Eye (tissue), 1 donor: ENCODE data around the gene CEP128.

Experiments used
- DNase-seq: peaks from one replicate; pipeline ENCODE4 v3.0.0-alpha.2; 2015

The CEP128 gene

DNA sequence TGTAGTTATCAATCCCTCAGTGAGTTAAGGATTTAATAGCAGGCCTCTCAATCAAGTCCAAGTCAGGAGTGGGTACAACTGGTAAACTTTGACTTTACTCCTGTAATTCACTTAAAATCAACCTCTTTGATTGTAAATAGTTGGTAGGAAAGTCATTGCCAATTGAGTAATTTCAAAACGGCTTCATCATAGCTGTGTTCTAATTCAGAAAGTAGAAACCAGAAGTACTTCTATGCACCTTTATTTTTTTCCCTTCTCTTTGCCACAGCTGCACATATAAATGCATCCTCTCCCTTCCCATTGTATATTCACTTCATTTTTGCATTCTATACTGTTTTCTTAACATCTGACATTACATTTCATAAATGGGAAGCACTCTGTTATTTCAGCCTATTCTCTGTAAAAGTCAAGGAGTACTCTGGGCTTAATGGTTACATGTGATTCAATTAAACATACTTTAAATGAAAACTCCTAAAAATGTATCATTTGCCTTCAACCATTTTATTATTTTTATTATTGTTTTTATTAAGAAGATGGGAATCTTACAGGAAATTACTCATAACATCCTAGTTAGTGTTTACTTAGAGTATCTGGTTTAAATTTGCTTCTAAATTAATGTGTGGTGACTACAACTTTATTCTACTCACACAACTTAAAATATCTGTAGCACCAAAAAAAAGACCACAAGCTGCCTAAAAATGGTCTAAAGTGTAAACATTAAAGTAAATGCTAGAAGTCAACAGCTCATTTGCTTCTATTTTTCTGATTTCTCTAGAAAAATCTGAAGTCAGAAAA lies 171.2 kb downstream of the CEP128 start:
- DNase-seq = no peak

DNA sequence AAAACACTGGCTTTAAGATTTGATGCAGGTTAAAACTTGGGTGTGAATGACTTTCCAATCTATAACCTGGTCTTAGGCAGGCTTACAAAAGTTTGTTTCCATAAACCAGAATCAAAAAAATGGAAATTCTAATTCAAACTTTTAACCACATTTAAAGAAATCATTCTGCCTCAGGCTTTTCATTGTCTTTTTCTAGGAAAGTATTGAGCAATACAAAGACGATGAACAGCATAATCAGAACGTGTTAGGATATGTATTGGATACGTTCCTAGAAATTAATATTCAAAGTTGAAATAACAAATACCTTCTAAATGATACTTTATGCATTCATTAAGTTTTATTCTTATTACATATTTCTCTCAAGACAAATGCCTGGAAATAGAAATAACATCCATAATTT lies 172.9 kb downstream of the CEP128 start:
- no peak for DNase-seq

DNA sequence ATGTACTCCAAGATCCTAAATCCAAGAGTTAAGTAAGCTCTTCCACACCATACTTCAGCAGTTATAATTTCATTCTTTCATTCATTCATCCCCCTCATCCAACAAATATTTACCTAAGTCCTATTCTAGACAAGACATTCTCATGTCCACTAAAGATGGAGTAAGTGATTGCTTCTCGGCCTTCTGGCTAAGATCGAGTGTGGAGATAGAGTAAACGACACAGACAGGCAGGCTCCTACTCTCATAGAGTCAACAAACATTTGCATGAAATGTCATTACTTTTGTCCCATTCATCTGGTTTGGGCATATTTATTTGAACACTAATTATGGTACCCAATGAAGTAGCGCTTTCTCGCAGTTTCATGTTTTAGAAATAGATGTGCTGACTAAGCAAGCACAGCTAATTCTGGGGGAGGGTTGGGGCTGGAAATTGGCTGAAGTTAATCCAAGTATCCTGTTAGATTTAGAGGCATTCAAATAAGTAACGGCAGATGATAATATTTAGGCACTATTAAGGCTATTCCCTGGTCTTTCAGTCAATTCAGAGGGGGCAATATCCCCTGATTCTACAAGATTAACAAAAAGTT lies 176.5 kb downstream of the CEP128 start:
- no peak for DNase-seq

DNA sequence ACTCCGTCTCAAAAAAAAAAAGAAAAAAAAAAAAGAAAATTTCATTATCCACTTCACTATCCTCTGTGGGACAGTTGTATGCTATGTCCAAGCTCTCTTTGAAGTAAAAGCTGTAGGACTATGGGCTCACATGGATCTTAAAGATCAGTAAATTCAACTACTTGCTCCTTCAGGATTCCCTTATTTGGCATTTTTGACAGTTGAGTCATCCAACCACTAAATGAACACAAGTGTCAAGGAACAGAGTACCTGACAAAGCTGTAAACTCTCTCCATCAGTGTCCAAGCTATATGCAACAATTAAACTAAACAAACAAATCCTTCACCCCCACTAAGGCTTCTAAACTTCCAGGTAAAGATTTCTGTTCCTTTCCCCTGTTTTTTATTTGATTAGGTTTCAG lies 177.0 kb downstream of the CEP128 start:
- no peak for DNase-seq

DNA sequence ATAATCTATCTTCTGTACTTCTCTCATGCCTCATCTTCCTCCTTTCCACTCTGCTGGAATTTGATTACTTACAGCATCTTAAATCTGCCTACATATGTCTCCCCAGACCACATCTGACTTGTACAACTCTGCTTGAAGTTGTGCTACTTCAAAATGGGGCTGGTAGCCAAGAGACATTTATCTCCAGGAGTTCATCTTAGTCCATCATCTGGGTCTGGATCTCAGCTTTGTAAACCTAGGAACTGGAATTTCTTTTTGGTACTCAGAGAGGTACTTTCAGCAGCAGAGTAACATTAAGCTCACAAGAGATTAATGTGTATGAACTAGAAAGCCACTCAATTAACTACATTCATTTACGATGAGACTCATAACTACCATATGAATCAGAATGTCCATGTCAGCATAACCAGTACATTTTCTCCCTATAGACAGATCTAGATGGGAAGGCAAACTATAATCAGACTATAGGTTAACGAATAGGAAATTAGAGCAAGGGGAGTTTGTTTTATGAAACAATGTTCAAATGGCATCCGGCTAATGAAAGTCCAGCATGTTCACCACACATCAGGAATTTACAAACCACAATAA lies 178.8 kb downstream of the CEP128 start:
- no peak for DNase-seq

DNA sequence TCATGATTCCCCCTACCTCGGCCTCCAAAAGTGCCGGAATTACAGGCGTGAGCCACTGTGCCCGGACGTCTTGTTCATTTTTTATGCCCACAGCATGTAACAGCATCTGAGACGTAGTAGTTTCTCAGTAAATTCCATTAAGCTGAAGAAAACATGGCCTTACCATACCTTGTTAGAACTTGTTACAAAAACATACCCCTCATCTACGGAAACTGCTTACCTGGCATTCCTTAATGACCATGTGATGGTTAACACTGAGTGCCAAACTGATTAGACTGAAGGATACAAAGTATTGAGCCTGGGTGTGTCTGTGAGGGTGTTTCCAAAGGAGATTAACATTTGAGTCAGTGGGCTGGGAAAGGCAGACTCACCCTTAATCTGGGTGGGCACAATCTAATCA lies 186.8 kb downstream of the CEP128 start:
- DNase-seq = no peak

DNA sequence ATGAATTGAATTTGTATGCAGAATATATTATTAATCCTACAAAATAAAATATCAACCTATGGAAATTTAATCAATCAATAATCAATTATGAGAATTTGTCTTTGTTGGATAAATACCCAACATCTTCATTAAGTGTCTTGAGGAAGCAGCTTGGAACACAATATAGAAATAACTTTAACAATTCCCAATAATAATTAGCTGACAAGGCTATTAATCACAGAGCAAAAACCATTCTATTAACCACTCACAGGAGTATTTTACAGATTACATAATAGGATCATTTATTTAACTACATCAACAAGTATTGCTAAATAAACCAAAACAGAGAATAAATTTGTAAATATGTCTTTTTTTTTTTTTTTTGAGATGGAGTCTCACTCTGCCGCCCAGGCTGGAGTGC lies 190.3 kb downstream of the CEP128 start:
- no peak for DNase-seq

DNA sequence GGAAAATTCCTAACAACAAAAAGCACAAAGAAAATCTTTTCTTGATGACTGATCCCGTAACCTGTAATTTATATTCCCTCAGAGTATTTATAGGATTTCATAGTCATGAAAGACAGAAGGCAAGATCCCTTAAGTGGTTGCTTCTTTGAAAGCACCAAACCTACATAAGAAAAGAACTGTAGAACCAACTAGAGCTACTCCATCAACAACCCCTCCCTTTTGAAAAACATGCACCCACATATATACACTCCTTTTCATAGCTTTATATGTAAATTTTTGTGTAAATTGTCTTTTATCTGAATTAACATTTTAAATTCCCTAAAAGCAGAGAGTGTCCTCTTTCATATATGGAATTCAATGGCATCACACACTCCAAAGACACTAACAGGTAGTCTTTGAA lies 215.3 kb downstream of the CEP128 start:
- no peak for DNase-seq

DNA sequence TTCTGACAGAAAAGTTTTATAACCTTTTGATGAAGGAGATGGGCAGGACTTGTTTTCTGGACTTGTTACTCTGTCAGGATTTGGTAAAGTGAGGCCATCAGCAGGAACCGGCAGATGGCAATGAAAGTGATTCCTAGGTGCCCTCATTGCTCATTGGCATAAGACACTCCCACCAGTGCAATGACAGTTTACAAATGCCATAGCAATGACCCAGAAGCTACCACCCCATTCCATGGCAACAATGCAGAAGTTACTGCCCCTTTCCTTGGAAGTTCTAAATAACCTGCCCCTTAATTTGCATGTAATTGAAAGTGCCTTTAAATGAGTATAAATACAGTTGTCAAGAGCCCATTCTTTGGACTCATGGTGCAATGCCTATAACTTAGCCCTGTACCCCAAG lies 222.6 kb downstream of the CEP128 start:
- no peak for DNase-seq

DNA sequence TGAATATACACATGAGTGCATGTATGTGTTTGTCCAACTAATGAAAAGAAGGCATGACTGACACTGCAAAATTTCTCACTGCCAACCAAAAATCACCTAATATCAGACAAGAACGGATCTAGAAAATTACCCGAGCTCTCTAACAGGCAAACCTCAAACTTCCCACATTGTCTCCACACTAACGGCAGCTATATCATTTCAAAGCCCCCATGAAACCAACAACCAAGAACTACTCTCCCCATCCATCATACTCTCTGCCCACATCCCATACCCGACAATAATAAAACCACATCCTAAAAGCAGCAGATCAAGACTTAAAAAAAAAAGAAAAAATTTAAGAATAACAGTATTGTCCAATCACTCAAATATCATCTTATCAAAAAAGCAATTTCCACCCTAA lies 227.1 kb downstream of the CEP128 start:
- no peak for DNase-seq

DNA sequence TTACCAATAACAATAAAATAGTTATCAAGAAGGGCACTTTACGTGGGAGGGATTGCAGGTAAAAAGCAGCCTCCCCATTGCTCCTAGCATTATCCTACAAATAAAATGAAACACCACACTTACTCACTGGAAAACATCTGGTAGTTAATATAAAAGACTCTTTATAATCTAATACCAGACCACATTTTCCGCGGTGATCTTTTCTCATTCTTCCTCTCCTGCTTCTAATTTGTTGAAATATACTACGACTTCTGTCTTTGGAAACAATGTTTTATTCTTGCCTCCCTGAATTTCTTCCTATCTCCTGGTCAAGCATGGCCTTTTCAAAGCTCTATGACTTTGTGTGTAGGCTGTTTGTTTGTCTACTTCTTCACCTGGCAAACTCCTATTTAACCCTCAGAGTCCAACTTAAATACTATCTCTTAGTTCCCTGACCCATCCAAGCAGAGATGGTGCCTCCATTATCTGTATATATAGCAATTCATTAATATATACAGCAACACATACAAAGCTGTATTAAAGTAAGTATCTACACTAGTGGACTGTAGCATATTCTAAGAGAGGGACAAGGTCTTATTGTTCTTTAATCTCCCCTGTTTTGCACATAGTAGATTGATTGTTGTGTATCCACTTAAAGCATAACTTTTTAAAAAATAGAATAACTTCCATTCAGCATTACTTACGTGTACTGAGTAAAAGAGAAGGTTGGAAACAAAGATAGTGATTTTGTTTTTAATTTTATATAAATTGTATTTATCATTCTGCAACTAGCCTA lies 228.3 kb downstream of the CEP128 start:
- no peak for DNase-seq

DNA sequence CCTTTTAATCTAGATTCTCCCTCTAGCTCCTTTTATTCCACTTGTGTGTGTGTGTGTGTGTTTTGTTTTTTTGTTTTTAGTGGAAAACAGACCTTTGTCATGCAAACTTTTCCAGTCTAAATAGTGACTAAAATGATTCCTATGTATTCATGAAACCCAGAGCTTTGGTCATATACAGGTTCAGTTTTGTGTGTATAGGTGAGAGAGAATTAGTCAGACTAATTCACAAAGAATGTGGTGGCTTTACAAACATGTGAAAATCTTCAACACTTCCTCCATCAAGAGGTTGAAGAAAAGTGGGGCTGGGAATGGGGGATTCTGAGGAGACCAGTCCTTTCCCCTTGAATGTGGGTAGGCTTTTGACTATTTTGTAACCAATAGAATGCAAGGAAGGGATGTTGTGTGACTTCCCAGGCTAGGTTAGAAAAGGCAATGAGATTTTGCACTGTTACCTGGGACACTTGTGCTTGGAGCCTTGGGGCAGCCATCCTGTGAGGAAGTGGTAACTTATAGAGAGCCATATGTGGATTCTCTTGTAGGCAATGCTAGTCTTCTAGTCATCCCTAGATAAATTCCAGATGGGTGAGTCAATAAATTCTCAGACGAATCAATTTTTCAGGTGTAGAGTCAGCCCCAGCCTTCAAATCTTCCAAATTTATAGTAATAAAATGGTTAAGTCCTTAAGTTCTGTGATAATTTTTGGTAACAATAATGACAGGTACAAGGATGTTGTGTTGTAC lies 236.1 kb downstream of the CEP128 start:
- no peak for DNase-seq

DNA sequence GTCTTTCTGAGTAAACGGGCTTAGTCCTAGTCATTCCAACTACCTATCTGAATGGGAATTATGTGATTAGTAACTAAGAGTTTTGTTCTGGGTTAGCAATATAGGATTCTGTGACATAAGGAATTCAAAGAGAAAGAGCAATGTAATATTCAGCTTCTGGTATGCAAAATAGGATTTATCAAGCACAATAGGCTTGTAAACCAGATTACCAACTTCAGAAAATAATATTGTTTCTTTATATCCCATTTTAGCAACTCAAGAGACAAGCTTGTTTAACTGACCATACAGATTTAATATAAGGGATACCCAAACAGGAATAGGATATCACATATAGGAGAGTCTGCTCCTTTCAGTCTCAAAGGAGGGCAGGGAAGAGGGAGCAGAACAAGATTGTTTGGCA lies 240.9 kb downstream of the CEP128 start:
- no peak for DNase-seq

DNA sequence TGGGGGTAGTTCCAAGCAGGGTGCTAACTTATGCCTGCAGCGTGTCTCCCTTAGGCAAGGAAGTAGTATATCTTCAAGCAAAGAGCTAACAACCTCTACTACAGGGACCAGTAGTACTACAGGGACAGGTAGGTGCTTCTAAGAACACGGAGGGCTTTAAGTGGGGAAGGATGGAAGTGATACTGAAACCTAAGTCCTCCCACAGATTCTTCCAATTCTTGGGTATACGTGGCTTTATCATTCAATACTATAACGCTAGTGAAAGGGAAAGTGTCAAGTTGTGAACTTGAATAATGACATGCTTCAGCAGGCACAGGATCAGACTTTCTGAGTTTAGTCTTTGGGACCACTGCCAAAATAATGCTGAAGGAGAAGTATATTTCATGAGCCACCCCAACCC lies 241.7 kb downstream of the CEP128 start:
- DNase-seq = no peak

DNA sequence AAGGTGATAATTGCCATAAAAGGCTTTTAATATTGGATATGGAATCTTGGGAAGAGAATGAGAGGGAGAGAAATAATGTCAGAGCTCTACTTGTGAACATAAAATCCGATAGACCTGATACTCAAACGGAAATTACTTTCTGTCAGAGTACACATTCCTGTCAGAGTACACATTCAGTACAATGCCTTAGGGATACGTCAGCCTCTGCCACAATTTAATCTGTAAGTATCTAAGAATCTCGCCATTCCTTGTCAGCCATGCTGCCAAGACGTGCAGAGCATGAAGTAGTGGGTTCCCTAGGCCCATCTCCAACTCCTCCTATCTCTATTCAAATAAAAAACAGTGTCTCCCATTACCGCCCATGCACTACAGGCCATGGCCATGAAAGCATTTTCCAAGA lies 242.6 kb downstream of the CEP128 start:
- no peak for DNase-seq

DNA sequence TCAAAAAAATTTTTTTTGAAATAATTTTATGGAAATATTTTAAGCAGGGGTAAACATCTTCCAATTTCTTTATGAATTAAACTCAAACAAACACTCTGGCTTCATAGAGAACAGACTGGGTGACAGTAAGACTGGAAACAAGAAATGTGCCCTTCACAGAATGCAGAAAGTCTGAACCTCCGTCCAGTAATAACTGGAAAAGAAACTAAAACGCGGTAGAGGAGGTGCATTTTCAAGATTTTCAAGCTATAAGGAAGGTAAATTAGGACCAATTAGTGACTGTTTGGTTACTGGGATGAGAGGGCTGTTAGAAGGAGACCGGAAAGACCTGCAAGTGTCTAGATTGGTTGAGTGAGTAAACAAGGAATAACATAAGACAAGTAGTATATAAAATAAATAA lies 245.7 kb downstream of the CEP128 start:
- no peak for DNase-seq

DNA sequence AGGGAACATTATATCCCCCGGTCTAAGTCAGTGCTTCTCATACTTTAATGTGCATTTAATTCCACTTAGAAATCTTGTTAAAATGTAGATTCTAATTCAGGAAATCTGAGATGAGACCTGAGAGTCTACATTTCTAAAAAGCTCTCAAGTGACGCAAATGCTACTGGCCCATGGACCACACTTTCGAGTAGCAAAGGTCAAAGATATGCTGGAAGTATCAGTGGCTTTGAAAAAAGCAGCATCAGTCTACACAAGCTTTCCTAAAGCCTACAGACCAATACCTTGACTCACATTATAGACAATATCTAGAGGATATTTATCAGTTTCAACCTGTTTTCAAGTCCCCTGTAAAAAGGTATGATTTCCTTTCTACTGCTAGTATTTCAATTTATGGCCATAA lies 248.6 kb downstream of the CEP128 start:
- no peak for DNase-seq

DNA sequence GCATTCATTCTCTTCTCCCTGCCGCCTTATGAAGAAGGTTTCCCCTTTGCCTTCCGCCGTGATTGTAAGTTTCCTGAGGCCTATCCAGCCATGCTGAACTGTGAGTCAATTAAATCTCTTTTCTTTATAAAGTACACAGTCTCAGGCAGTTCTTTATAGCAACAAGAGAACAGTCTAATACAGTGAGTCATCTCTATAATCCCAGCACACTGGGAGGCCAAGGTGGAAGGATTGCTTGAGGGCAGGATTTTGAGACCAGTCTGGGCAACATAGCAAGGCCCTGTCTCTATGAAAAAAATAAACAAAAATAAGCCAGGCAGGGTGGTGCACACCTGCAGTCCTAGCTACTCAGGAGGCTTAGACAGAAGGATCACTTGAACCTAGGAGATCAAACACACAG lies 259.9 kb downstream of the CEP128 start:
- no peak for DNase-seq

DNA sequence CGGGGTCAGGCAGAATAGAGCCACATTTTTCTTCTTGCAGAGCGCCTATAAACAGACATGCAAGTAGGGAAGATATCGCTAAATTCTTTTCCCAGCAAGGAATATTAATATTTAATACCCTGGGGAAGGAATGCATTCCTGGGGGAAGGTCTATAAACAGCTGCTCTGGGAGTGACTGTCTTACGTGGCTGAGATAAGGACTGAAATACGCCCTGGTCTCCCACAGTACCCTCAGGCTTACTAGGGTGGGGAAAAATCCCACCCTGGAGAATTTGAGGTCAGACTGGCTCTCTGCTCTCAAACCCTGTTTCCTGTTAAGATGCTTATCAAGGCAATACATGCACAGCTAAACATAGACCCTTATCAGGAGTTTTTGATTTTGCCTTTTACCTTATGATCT lies 262.3 kb downstream of the CEP128 start:
- DNase-seq = no peak

DNA sequence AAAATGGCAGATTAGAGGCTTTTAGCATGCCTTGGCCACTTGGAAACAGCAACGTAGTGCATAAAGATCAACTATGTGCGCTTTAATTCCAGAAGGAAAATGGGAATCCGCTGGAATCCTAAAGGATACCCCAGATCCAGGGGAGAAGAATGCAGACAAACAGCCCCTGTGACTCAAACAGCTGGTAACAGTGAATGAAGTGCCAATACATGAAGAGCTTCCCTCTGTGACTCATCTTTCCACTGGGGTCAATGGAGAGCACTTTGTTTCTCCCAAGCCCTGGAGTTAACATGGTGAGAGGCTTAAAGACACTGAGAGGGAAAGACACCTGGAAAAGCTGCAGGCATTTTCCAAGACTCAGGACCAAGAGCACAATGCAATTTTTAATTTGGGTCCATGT lies 263.1 kb downstream of the CEP128 start:
- no peak for DNase-seq

DNA sequence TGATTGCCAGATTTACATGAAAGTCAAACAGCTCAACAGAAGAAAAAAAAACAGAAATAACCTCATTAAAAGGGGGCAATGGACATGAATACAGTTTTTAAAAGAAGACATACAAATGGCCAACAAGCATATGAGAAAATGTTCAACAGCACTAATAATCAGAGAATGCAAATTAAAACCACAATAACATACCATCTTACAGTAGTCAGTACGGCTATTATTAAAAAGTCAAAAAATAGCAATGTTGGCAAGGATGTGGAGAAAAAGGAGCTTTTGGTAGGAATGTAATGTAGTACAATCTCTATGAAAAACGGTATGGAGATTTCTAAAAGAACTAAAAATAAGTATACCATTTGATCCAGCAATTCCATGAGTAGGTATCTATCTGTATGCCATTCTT lies 272.1 kb downstream of the CEP128 start:
- no peak for DNase-seq

DNA sequence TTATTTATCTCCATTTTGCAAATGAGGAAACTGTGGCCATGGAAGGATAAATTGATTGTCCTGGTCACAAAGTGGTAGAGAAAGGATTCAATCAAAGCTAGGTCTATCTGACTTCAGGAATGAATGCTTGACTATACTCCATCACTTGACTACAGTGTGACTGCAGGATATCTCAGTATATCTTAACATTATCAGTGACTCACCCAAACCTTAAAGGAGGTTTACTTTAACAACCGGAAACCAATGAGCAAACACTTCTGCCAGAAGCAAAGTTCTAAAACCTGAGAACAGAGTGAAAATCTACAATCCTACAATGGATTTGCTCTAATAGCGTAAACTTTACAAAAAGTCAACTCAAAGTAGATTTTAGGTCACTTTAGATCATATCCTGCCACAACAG lies 277.0 kb downstream of the CEP128 start:
- no peak for DNase-seq

DNA sequence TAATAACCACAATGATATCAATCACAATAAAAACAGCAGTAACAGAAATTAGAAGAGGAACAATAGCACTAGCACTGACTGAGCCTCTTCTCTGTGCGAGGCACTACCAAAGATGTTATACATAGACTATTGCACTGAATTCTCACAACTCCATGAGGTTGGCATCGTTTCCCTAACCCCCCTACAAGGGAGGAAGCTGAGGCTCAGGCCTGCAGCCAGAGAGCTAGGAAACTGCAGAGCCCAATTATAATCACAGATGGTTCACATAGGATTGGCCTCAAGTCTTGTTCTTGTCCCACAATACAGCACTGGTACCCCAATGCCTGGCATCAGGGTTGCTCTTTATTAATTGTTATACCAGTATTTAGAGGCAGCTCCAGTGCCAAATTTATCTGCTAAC lies 278.0 kb downstream of the CEP128 start:
- DNase-seq = no peak
